HG02642 (cell line): Measurements from ENCODE around the gene ASB13.

Experiments
- ATAC-seq: cut with Tn5 transposase; IDR thresholded peaks from one replicate; pipeline ENCODE4 v1.9.1; 2021; ENCODE audit warnings: mild to moderate bottlenecking; ENCODE audit not compliant: unreplicated experiment, poor library complexity

ASB13 gene

DNA sequence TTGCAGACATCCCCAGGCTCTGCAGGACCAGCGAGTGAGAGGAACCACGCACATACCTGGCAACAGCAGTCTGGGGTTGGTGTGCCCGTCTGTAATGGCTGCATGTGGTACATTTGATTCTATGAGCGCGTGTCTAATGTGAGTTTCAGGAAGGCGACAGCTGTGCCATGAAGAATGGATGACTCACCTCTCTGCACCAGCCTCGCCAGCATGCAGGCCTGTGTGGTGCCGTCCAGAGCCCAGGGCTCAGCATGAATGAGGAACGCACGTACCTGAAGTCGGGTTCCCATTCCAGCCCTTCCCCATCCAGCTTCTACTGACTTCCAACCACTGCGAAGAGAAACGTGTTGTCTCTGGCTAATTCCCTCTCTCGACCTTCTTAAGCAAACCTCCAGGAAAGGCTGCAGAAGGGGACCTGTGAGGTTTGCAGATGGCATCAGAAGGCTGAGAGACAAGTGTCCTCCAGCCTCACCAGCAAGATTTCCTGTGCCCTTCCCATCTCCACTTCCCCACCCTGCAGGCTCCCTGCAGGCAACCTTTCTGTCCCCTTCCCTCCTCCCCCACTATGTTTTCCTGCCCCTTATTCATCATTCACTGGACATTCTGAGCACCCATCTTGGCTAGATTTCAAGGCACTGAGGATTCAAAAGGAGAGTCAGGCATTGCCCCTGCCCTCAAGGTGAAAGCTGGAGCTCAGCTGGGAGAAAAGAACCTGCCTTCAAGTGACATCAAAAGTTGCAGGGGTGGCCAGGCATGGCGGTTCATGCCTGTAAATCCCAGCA, 54.3 kb downstream of the ASB13 start:
- no peak for ATAC-seq

DNA sequence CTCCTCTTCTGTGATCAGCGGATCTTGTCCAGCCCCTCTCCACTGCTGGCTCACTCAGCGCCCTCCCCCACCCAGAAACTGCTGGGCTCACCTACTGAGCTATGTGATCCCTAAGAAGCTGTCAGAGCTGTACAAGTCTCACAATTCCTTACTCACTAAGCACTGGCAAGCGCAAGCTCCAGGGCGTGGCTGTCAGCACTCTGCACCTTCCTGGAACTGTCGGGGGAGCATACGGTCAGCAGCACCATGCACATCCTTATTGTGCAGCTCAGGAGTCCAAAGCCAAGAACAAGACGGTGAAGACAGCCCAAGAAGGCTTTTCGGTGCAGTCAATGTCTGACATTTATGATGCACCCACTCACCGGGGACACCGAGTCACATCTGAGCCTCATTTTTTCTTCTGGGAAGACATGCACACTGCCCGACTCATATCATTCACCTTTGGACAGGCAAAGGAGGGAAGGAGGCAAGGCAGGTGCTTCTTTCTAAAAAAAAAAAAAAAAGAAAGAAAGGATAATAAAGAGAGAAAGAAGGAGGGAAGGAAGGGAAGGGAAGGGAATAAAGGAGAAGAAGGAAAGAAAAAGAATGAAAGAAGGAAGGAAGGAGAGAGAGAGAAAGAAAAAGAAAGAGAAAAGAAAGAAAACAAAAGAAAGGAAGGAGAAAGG, 56.3 kb downstream of the ASB13 start:
- ATAC-seq: no peak

DNA sequence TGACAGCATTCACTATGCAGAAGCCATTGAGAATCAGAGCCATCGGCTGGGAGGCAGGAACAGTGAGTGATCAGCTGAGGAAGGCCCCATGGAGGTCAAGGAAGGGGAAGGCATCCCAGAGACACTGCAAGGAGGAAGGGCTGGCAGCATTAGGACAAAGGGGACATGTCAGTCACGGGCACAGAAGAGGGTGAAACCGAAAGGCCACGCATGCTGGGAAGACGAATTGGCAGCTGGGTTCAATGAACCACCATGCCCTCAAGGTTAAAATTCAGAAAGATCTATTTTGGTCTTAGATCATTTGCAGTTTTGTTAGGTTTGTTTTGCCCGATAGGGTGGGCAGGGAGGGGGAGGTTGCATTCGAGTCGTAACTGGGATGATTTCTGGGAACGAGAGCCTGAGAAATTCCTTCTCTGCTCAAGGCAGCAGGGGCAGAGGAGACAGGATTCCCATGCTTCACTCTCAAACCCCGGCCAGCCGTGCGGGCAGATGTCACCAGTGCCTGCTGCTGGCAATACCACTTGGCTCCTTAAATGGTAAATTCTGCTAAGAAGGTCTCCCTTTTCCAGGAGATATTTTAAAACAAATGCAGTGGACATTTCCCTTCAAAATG, 57.7 kb downstream of the ASB13 start:
- ATAC-seq: no peak

DNA sequence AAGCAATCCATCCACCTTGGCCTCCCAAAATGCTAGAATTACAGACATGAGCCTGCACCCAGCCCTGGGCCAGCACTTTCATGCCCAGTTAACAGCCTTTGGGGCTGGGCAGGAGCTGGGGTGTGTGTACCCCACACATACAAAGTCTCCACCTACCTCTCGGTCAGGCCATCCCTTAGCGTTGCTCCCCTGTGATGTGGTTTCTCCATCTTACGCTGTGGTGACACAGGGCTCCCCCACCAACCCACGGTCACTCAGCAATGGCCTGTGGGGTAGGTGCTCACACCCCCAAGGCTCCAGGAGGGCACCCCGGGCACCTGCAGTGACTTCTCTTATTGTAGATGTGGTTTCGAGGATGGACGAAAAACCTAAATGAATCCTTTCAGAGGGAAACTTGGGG, 58.8 kb downstream of the ASB13 start:
- ATAC-seq: no peak

DNA sequence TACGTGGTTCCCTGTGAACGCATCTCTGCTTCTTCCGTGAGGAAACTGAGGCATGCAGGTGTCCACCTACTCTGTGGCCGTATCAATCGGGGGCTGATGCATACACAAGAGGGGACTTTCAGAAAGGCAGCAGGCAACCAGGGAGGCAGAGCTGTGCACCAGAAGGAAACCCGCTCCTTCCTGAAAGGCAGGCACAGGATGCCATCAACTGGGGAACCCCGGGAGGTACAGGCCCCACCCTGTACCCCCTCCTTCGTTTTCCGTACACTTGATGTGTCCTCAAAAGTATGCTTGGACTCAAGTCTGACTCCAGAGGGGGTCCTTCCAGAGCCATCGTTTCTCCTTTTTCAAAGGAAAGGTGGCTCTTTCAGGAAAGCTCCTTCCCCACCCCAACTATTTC, 59.5 kb downstream of the ASB13 start:
- no peak for ATAC-seq

DNA sequence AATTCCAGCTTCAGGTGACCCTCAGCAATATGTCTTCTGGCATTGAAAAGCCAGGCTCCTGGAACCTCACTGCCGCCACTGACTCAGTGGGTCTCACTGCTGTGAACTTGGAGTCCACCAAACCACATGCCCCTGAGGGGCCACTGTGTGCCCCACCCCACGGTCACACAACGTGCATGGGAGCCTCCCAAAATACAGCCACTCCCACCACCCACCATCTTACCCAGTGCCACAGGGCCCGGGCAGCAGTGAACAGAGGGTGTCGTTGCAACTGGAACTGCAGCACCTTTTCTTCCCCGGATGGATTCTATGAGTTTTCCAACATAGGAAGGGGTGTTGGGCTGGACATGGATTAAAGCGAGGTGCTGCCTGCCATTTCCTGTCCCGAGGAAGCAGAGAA, 60.1 kb downstream of the ASB13 start:
- no peak for ATAC-seq

DNA sequence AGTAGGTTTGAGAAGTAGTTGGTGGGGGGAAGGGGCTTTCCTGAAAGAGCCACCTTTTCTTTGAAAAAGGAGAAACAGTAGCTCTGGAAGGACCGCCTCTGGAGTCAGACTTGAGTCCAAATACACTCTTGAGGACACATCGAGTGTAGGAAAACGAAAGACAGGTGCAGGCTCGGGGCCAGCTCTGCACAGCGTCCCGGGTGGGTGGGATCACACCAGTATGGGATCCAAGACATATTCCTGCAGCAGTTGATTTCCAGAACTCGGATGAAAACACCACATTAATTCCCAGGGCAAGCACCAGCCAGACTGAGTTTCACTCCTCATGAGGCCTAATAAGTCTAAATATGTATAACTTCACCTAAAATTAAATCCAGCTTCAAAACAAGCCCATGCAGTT, 61.4 kb downstream of the ASB13 start:
- no peak for ATAC-seq

DNA sequence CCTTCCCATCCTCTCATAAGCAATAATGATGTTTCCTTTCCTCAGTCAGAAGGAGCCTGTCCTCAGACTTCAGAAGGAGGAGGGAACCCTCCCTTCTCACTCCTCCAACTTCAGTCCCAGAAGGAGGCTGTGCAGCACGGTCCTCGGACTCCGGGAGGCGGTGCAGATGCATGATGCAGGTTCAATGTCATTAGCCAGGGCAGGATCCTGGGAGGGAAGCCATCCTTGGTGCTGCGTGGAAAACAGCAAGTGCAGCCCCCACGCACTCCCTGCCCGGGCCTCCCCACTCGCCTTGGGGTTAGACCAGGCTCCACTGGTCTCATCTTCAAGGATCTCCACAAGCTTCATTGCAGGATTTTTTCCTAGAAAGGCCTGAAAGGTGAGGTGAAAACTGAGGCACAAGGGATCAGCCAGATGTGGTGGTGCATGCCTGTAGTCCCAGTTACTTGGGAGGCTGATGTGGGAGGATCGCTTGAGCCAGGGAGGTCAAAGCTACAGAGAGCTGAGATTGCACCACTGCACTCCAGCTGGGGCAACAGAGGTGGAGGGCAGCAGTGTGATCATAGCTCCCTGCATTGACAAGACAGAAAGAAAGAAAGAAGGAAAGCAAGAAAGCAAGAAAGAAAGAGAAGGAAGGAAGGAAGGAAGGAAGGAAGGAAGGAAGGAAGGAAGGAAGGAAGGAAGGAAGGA, 62.0 kb downstream of the ASB13 start:
- no peak for ATAC-seq

DNA sequence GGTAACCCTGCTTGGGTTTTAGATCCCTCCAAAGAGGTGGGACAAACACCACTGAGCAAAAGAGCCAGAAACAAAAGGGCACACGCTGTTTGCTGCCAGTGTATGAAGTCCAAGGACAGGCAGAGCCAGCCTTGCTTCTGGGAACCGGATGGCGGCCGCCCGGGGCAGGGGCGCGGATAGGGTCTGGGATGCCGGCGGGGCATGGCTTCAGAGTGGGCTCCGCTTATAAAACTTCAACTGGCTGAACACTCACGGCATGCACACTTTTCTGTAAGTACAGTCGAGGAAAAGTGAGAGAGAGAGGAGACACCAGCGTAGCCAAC, 62.6 kb downstream of the ASB13 start:
- ATAC-seq: no peak

DNA sequence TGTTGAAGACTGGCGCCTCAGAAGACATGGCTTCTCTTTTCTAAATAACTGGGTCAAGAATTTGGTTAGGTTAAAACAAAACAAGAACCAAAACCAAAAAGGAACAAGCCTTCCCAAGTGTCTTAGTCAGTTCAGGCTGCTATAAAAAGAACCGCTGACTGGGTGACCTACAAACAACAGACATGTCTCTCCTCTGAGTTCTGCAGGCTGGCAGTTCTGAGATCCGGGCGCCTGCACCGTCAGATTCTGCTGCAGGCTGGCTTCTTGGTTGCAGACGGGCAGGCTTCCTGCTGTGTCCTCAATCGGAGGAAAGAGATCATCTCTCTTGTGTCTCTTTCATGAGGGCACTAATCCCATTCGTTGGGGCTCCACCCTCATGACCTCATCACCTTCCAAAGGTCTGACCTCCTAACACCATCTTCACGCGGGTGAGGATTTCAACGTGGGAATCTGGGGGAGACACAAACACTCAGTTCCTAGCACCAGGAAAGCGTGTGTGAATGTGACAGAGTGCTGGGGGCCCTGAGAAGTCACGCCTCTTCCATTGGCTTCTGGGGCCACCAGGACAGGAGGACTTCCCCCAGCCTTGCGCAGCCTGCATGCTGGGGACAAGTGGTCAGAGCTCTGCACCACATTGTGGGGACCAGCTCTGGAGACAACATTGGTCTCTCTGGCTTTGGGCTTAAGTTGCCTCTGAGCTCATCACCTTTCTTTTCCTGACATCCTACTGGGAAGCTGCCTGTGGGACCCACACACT, 63.1 kb downstream of the ASB13 start:
- ATAC-seq: no peak

DNA sequence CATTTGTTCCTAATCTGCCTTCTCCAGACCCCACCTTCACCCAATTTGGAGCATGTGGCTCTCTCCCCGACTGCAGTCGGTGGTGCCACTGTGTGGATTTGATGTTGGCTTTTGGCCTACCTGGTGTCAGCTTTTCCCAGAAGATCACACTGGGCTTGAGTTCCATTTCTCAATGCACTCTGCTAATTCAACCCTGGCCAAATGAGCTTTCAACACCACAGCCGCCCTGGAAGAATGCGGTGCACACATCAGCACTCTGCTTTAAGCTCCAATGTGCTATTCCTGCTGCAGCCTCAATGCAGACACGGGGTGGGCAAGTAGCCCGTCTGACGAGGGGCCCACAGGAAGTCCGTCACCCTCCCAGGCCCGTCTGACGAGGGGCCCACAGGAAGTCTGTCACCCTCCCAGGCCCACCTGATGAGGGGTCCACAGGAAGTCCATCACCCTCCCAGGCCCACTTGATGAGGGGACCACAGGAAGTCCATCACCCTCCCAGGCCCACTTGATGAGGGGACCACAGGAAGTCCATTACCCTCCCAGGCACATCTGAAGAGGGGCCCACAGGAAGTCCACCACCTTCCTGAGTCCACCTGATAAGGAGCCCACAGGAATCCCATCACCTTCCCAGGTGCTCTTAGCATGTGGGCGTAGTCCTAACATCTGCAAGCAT, 64.4 kb downstream of the ASB13 start:
- ATAC-seq: no peak

DNA sequence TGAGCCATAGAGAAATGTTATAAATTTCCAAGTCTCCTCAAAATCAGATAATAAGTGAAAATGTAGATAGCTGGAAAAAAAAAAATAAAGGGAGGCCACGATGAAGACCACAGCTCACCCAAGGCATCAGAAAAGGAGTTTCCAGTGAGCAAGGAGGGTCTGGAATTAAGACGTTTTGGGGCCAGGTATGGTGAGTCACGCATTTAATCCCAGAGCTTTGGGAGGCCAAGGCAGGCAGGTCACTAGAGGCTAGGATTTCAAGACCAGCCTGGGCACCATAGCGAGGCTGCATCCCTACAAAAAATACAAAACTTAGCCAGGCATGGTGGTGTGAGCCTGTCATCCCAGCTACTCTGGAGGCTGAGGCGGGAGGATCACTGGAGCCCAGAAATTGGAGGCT, 65.5 kb downstream of the ASB13 start:
- no peak for ATAC-seq

DNA sequence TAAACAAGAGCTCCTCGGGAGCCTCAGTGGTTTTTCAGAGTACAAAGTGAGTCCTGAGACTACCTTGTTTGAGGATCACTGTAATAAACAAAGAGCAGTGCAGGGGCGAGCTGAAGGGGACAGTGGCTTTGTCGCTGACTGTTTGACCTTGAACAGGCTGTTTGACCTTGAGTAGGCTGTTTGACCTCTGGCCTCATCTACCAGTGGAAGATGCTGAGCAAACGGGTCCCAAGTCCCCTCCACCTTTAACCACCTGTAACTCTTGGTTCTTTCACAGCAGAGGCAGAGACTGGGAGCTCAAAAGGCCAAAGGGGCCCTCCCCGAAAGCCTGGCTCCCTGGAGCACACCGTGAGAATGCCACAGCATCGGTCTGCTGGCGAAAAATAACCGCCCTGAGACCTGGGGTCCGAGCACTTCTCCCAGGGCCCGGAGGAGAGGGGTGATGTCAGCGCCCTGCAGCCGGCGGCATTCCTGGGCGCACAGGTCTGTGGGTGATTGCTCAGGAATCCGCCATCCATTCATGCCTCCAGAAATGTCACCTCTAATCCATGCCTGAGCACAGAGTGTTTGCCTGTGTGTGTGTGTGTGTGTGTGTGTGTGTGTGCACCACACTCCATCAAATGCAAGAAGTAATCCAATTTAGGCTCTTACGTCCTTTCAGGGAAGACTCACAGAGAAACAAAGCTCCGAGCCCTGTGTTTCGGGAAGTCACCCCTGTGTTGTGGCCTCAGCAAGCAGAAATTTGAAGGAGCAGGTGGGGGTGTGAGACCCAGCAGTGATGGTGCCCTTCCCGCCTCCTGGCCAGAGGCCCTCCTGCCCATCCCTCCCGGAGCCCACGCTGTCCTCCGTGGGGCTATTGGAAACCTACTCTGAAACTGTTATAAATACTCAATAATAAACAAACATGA, 66.5 kb downstream of the ASB13 start:
- ATAC-seq: no peak

DNA sequence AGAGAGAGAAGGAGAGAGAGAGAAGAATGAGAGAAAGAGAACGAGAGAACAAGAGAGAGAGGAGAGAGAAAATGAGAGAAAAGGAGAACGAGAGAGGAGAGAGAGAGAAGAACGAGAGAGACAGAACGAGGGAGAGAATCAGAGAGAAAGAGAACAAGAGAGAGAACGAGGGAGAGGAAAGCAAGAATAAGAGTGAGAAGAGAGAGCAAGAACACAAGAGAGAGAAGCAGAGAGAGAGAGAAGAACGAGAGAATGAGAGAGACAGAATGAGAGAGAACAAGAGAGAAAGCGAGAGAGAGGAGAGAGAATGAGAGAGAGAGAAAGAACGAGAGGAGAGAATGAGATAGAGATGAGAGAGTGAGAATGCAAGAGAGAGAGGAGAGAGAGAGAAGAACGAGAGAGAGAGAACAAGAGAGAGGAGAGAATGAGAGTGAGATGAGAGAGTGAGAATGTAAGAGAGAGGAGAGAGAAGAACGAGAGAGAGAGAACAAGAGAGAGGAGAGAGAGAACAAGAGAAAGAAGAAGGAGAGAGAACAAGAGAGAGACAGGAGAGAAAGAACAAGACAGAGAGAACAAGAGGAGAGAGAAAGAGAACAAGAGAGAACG, 68.2 kb downstream of the ASB13 start:
- ATAC-seq: no peak

DNA sequence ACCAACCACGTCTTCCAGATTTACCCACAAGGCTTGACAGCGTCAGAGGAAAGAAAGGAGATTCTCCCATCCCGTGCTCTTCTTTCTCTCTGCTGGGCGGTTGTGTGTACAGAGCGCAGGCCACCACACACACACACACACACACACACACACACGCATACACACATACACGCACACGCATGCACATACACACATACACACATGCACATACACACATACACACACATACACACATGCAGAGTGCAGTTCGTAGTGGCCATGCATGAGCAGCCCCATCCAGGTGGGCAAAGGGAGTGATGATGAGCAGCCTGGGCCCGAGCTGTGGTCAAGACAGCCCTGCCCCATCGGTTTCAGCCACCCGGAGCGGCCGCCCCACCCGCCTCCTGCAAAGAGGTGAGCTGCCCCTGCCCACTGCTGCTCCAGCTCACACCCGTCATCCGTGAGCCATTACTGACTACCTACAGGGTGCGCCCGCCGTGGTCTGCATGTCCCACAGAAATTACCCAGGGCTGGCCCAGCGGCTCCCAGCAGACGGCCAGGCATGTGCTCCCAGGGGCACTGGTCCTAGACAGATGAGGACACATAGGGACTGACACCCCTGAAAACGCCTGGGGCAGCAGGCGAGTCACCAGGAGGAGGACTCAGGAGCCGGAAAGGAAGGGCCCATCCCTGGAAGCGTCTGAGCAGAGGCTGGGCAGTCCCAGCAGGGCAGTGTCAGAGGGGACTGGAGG, 69.6 kb downstream of the ASB13 start:
- no peak for ATAC-seq

DNA sequence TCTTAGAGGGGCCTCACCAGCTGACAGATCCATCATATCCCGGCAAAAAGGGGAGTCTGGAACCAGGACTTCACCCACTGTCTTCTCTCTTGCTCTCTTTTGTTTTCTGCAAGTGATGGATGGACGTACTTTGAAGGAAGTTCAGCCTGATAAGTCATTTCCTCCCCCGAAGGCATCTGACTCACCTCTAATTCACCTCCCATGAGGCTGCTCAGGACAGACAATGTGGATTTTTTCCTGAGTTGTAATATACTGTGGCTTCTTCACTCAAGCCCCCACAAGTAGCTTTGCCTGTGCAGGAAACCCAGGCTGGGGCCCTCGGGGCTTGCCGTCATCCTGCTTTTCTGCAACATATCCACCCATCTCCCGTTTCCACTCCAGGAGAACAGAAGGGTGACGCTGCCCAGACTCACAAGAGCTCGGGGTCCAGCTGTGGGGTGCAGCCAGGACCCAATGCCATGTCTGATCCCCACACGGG, 70.4 kb downstream of the ASB13 start:
- ATAC-seq: no peak

DNA sequence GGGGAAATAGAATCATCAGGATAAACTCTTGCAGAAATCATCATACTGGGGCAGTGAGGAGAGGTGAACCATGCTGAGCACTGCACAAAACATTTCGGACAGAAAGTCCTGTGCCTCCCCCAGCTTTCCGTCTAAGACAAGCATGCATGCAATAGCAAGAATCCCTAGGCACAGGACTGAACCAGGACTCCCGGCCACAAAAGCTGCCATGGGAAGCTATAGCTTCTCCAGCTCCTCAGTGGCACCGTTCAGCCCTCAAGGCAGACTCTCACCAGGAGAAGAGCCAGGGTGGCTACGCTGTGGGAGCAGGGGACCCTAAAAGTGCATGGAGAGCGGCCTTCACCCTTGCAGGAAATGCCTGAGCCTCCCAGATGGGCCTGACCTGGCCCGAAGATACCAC, 70.8 kb downstream of the ASB13 start:
- no peak for ATAC-seq

DNA sequence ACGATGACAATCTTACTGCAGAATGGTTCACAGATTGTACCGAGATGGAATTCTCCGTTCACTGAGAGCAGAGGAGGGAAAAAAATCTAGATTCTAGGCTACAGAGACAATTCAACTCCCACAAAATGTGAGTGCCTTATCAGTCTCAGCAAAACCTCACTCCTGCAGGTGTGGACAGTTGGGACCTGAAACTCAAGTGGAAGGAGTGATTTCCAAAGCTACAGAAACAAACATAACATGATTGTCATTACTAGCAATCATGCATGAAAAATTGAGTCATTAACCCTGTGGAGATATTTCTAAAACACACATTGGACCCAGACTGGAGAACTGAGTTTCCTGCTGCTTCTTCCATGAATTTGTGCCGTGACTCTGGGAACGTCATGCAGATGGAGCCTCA, 71.3 kb downstream of the ASB13 start:
- no peak for ATAC-seq
